NT2/D1 (cell line): Measurements from ENCODE around the gene ENPP6.

Experiments
- YY1 ChIP-seq: IDR thresholded peaks from 2 replicates; pipeline ENCODE4 v1.6.1; 2011; ENCODE audit not compliant: insufficient read length, insufficient read depth
- ZNF274 ChIP-seq: IDR thresholded peaks from 2 replicates; pipeline ENCODE4 v1.6.1; 2011; ENCODE audit warnings: mild to moderate bottlenecking, low read depth, low read length

- TF ChIP-seq YY1 (no peak), ZNF274 (no peak)
Measured at GRCh38 chr4:184234155-184234554, 16.5 kb upstream of the ENPP6 start.
